H1 (cell line): ENCODE results near the gene CYP4B1. TPM values are rescaled to one million over a fixed set of nuclear protein-coding genes. Genes with fewer than 3 reads are reported as not detected.

Experiments
- CTCF ChIA-PET: fragments of 300-600 bp; sonication (Branson Sonifier 250); formaldehyde crosslinking; loops from one replicate; lab custom pipeline; 2021; ENCODE audit not compliant: partially characterized antibody; lab: Charles Lee
- POLR2A ChIA-PET: fragments of 300-600 bp; sonication (Branson Sonifier 250); formaldehyde crosslinking; loops from one replicate; lab custom pipeline; 2021; ENCODE audit warnings: inconsistent platforms; ENCODE audit not compliant: partially characterized antibody; lab: Charles Lee
- DNase-seq, 2 experiments: peaks; one replicate each; pipeline versions ENCODE4 v3.0.0 to v3.0.0-alpha.2; 2010 to 2022; ENCODE audit warnings: low spot score in 2 of 2, low read depth in 1 of 2, mixed read lengths in 1 of 2
- FAIRE-seq: peaks from 2 replicates; lab custom pipeline; 2011; peaks lifted over from hg19 to GRCh38; lab: Jason Lieb, UNC
- H2AFZ ChIP-seq: 2 replicates; pipeline ENCODE4 v1.8.1; 2012; ENCODE audit warnings: low read length, inconsistent platforms
- H2AK5ac ChIP-seq: 2 replicates; pipeline ENCODE4 v1.6.1; 2013; ENCODE audit warnings: low read depth, low read length
- H2BK120ac ChIP-seq: replicated peaks from 2 replicates; pipeline ENCODE3; 2013; ENCODE audit warnings: low read depth, low read length, inconsistent platforms
- H2BK12ac ChIP-seq: 2 replicates; pipeline ENCODE4 v1.6.1; 2013; ENCODE audit warnings: low read depth, low read length
- H2BK15ac ChIP-seq: 2 replicates; pipeline ENCODE4 v1.6.1; 2013; ENCODE audit warnings: low read length
- H2BK20ac ChIP-seq: 2 replicates; pipeline ENCODE4 v1.6.1; 2013; ENCODE audit warnings: low read length
- H2BK5ac ChIP-seq: 2 replicates; pipeline ENCODE4 v1.6.1; 2013; ENCODE audit warnings: low read depth, low read length
- H3K14ac ChIP-seq: 2 replicates; pipeline ENCODE4 v1.6.1; 2013; ENCODE audit warnings: inconsistent platforms; ENCODE audit not compliant: insufficient read length
- H3K18ac ChIP-seq: 2 replicates; pipeline ENCODE4 v1.6.1; 2013; ENCODE audit warnings: low read length; ENCODE audit errors: extremely low read depth
- H3K23ac ChIP-seq: 2 replicates; pipeline ENCODE4 v1.6.1; 2013; ENCODE audit warnings: inconsistent platforms; ENCODE audit not compliant: insufficient read length
- H3K23me2 ChIP-seq: 2 replicates; pipeline ENCODE4 v1.6.1; 2013; ENCODE audit warnings: low read depth, low read length
- H3K27ac ChIP-seq: 2 replicates; pipeline ENCODE4 v1.6.1; 2011; ENCODE audit warnings: low read depth, low read length, inconsistent platforms
- H3K27me3 ChIP-seq, 4 experiments: replicated peaks in 1 of 4; 1 replicate in 1 of 4; 2 replicates in 3 of 4; pipeline versions ENCODE4 v1.6.1 to v1.8.1; 2011 to 2013; ENCODE audit warnings: low read length in 3 of 4, mild to moderate bottlenecking in 3 of 4, inconsistent platforms in 2 of 4, mixed read lengths in 2 of 4, moderate library complexity in 1 of 4; ENCODE audit not compliant: control insufficient read depth in 3 of 4, insufficient read depth in 3 of 4; ENCODE audit errors: extremely low read depth in 1 of 4
- H3K36me3 ChIP-seq, 4 experiments: 2 replicates each; pipeline versions ENCODE4 v1.6.1 to v1.8.1; 2011 to 2013; ENCODE audit warnings: mild to moderate bottlenecking in 4 of 4, low read length in 3 of 4, moderate library complexity in 2 of 4, control low read depth in 1 of 4, inconsistent platforms in 1 of 4; ENCODE audit not compliant: insufficient read depth in 4 of 4, control insufficient read depth in 2 of 4
- H3K4ac ChIP-seq: replicated peaks from 2 replicates; pipeline ENCODE3; 2013; ENCODE audit warnings: low read length, low read depth, mixed read lengths, inconsistent platforms; ENCODE audit not compliant: insufficient read length
- H3K4me1 ChIP-seq, 4 experiments: replicated peaks in 1 of 4; 1 replicate in 1 of 4; 2 replicates in 3 of 4; pipeline versions ENCODE4 v1.6.1 to v1.8.1; 2011 to 2013; ENCODE audit warnings: low read length in 3 of 4, inconsistent platforms in 2 of 4, mixed read lengths in 1 of 4; ENCODE audit not compliant: insufficient read depth in 4 of 4, control insufficient read depth in 3 of 4
- H3K4me2 ChIP-seq, 2 experiments: 2 replicates each; pipeline versions ENCODE4 v1.6.1 to v1.8.1; 2011 to 2013; ENCODE audit warnings: low read depth in 2 of 2, low read length in 2 of 2, control low read depth in 1 of 2, inconsistent platforms in 1 of 2, mild to moderate bottlenecking in 1 of 2; ENCODE audit not compliant: insufficient read depth in 1 of 2
- H3K4me3 ChIP-seq, 4 experiments: fragments of 200-600, 300-600 bp in 1 of 4; sonication (generic), shearing (Covaris generic), sonication (Bioruptor Twin) in 1 of 4; 2 replicates each; pipeline versions ENCODE4 v1.5.1 to v1.8.1; 2011 to 2016; ENCODE audit warnings: low read length in 4 of 4, low read depth in 3 of 4, control low read depth in 2 of 4, inconsistent platforms in 2 of 4, mild to moderate bottlenecking in 2 of 4, mixed read lengths in 1 of 4, moderate library complexity in 1 of 4; ENCODE audit not compliant: insufficient read depth in 2 of 4; ENCODE audit errors: extremely low read depth in 1 of 4
- H3K56ac ChIP-seq: replicated peaks from 2 replicates; pipeline ENCODE3; 2013; ENCODE audit warnings: low read depth, mild to moderate bottlenecking, mixed read lengths, low read length, inconsistent platforms; ENCODE audit not compliant: insufficient read length
- H3K79me1 ChIP-seq: 2 replicates; pipeline ENCODE4 v1.6.1; 2013; ENCODE audit warnings: low read depth, low read length, control low read depth
- H3K79me2 ChIP-seq, 2 experiments: 2 replicates each; pipeline versions ENCODE4 v1.6.1 to v1.8.1; 2012 to 2013; ENCODE audit warnings: low read length in 2 of 2, mild to moderate bottlenecking in 2 of 2, inconsistent platforms in 1 of 2; ENCODE audit not compliant: insufficient read depth in 2 of 2, control insufficient read depth in 1 of 2
- H3K9ac ChIP-seq, 4 experiments: replicated peaks in 1 of 4; 1 replicate in 1 of 4; 2 replicates in 3 of 4; pipeline versions ENCODE4 v1.6.1 to v1.8.1; 2011 to 2013; ENCODE audit warnings: low read depth in 3 of 4, low read length in 3 of 4, control low read depth in 2 of 4, mild to moderate bottlenecking in 2 of 4, moderate library complexity in 2 of 4, inconsistent platforms in 1 of 4; ENCODE audit errors: extremely low read depth in 1 of 4
- H3K9me3 ChIP-seq, 2 experiments: 2 replicates each; pipeline versions ENCODE4 v1.6.1 to v1.8.1; 2012 to 2013; ENCODE audit warnings: mild to moderate bottlenecking in 2 of 2, moderate library complexity in 2 of 2, control low read depth in 1 of 2, inconsistent platforms in 1 of 2, low read depth in 1 of 2, low read length in 1 of 2, mixed read lengths in 1 of 2; ENCODE audit not compliant: insufficient read depth in 2 of 2
- H4K20me1 ChIP-seq, 2 experiments: replicated peaks in 1 of 2; 2 replicates each; pipeline versions ENCODE3 to v1.8.1; 2011 to 2013; ENCODE audit warnings: inconsistent platforms in 2 of 2, low read length in 2 of 2, mild to moderate bottlenecking in 1 of 2; ENCODE audit not compliant: insufficient read depth in 2 of 2, control insufficient read depth in 1 of 2
- H4K5ac ChIP-seq: 2 replicates; pipeline ENCODE4 v1.6.1; 2013; ENCODE audit warnings: low read length, low read depth, mixed read lengths, inconsistent platforms; ENCODE audit not compliant: insufficient read length
- H4K8ac ChIP-seq: 2 replicates; pipeline ENCODE4 v1.8.0; 2013; ENCODE audit warnings: mild to moderate bottlenecking, moderate library complexity, low read length, inconsistent platforms; ENCODE audit not compliant: insufficient read depth; ENCODE audit errors: extremely low read depth
- H4K91ac ChIP-seq: replicated peaks from 2 replicates; pipeline ENCODE3; 2013; ENCODE audit warnings: low read length, mixed read lengths, inconsistent platforms; ENCODE audit not compliant: insufficient read length
- JUN ChIP-seq: IDR thresholded peaks from 2 replicates; pipeline ENCODE4 v1.6.1; 2011; ENCODE audit warnings: low read depth, mild to moderate bottlenecking, improper control_type of control experiment, low read length
- SIX5 ChIP-seq: IDR thresholded peaks from 2 replicates; pipeline ENCODE4 v1.6.1; 2011; ENCODE audit warnings: mild to moderate bottlenecking, low read depth, low read length
- SP2 ChIP-seq: IDR thresholded peaks from 2 replicates; pipeline ENCODE4 v1.6.1; 2012; ENCODE audit warnings: mild to moderate bottlenecking, low read length, inconsistent platforms
- SUZ12 ChIP-seq: fragments of 200-600 bp; sonication (generic); IDR thresholded peaks from 2 replicates; pipeline ENCODE4 v1.6.1; 2012; ENCODE audit warnings: mild to moderate bottlenecking, inconsistent platforms, low read length, moderate library complexity, mixed read lengths
- TAF7 ChIP-seq: optimal IDR thresholded peaks from 2 replicates; pipeline ENCODE3; 2011; ENCODE audit warnings: low read depth, mild to moderate bottlenecking, inconsistent platforms, low read length, moderate library complexity, borderline replicate concordance
- YY1 ChIP-seq: IDR thresholded peaks from 2 replicates; pipeline ENCODE4 v1.6.1; 2011; ENCODE audit warnings: low read depth, mild to moderate bottlenecking, low read length
- WGBS, 2 experiments: shearing (Covaris generic) in 1 of 2; methylation state at CpG; one replicate each; pipeline versions ENCODE4 v1.1.6 to v1.1.7; 2013 to 2015; ENCODE audit warnings: low lambda C conversion rate in 2 of 2, mixed read lengths in 2 of 2, inconsistent platforms in 1 of 2, low coverage in 1 of 2, missing lambda C conversion rate in 1 of 2; ENCODE audit not compliant: insufficient replicate concordance in 2 of 2, insufficient coverage in 1 of 2, insufficient read length in 1 of 2; ENCODE audit errors: extremely low coverage in 1 of 2, missing lambda C conversion rate in 1 of 2; 5-methylcytosine and 5-hydroxymethylcytosine counted together
- polyA plus RNA-seq, 7 experiments: library from polyadenylated mRNA; depleted of rRNA in 3 of 7; stranded (reverse) in 5 of 7; unstranded in 2 of 7; fragments of >200 nt in 5 of 7; fragments of 200-250 nt in 2 of 7; gene quantifications; 1 replicate in 5 of 7; 2 replicates in 1 of 7; 4 replicates in 1 of 7; pipeline versions ENCODE4 v1.2.1 to v1.2.3, GENCODE V29; 2011 to 2013; ENCODE audit warnings: missing spikeins in 2 of 7, mixed read lengths in 2 of 7
- total RNA-seq: library from RNA; stranded (reverse); fragmentation: NEBNext Ultra II Directional; extraction: Animal tissue kit (Norgen Biotek cat#: 25700); gene quantifications from 2 replicates; pipeline ENCODE4 v1.2.1, GENCODE V29; 2021

The CYP4B1 gene
- total and polyA plus RNA-seq, 2 of the 8 experiments (the other 6 are each of a cell fraction or from before 2014, with no cell fraction given), result 0.23 TPM; not detected in 1

DNA sequence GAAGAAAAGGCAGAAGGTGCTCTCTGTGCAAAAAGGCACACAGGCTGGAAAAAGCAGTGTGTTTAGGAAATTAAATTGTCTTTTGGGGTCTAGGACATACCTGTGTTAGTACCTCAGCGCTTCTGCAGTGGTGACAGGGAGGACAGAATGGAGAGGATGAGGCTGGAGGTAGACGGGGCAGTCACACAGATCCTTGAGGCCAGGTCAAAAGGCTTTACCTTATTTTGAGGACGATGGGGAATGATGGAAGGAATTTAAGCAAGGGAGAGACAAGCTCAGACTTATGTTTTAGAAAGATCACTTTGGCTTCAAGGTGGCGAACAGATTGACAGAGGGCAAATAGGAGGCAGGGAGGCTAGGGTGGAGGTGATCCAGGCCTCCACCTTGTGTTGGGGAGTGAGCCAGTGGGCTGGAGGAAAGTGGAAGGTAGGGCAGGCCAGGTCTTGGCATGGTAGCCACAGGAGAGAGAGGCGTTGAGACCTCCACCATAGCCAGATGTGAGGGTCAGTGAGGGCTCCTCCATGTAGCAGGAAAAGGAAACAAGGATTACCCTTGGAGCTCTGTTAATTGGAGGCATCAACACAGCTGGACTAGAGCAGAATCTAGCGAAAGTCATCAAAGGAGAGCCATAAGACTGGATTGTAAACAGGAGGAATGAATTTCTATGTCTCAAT lies 4.2 kb downstream of the CYP4B1 start:
- no peak overlapping the region for H4K8ac ChIP-seq
- H3K79me1 ChIP-seq, result no peaks in the 10 kb centered on the region
- H3K27ac ChIP-seq, result no peak overlapping the region
- H3K4me3 ChIP-seq, result no peak overlapping the region
- WGBS, 2 experiments, result 88% methylated on average over 6 of the region's 6 CpGs; no CpG with 5 or more reads in 1 of the 2 experiments
- DNase-seq (no peak), FAIRE-seq (no peak)
- no peak overlapping the region for H3K9ac ChIP-seq
- H3K23ac ChIP-seq, result no peak overlapping the region
- no peak overlapping the region for H3K4ac ChIP-seq
- no peak overlapping the region for H2BK12ac ChIP-seq
- no peak overlapping the region for H3K14ac ChIP-seq
- H2BK120ac ChIP-seq, result no peak overlapping the region
- no peak overlapping the region for H3K56ac ChIP-seq
- no peak overlapping the region for H2AFZ ChIP-seq
- POLR2A ChIA-PET, result no interaction called here
- no peak overlapping the region for H3K18ac ChIP-seq
- no peak overlapping the region for H4K5ac ChIP-seq
- no peaks in the 10 kb centered on the region for H3K4me1 ChIP-seq
- CTCF ChIA-PET, result interaction anchor here (0.6 kb wide), 1 partner anchor 170 kb away, joined by 4 read pairs; no protein-coding TSS in a partner anchor
- H3K36me3 ChIP-seq, result no peaks in the 10 kb centered on the region
- TF ChIP-seq SUZ12 (no peak), JUN (no peak), SIX5 (no peak), TAF7 (no peak), YY1 (no peak), SP2 (no peak)
- no peak overlapping the region for H2BK5ac ChIP-seq
- H4K20me1 ChIP-seq, result no peaks in the 10 kb centered on the region
- no peaks in the 10 kb centered on the region for H3K9me3 ChIP-seq
- no peak overlapping the region for H4K91ac ChIP-seq
- no peak overlapping the region for H2AK5ac ChIP-seq
- no peak overlapping the region for H2BK20ac ChIP-seq
- H3K27me3 ChIP-seq, result no peaks in the 10 kb centered on the region; a peak in 1 of 7 replicates
- no peaks in the 10 kb centered on the region for H3K79me2 ChIP-seq
- H3K4me2 ChIP-seq, result no peak overlapping the region
- no peak overlapping the region for H2BK15ac ChIP-seq
- no peaks in the 10 kb centered on the region for H3K23me2 ChIP-seq
